Stimulated activated CD8-positive, alpha-beta memory T cell treated with anti-CD3 and anti-CD28 coated beads, Interleukin-15, amount 100 ng/mL, for 4 hours (primary cell): ENCODE results near the gene JPH2.

Experiments used
- DNase-seq, 2 donors: peaks; one replicate each; pipeline ENCODE4 v3.0.0-alpha.2; 2020; ENCODE audit warnings: low read depth in 2 of 2

Gene JPH2

GRCh38 chr20:44102582-44102981, 84.4 kb downstream of the JPH2 start:
- no peak for DNase-seq

GRCh38 chr20:44099832-44100231, 87.2 kb downstream of the JPH2 start:
- no peak for DNase-seq

GRCh38 chr20:44098657-44099056, 88.3 kb downstream of the JPH2 start:
- no peak for DNase-seq

- DNase-seq, result no peak
Measured at GRCh38 chr20:44098256-44098630, 88.7 kb downstream of the JPH2 start.

GRCh38 chr20:44097521-44098255, 89.3 kb downstream of the JPH2 start:
- no peak for DNase-seq

GRCh38 chr20:44095831-44096230, 91.2 kb downstream of the JPH2 start:
- DNase-seq, result no peak

GRCh38 chr20:44093249-44093582, 93.8 kb downstream of the JPH2 start:
- DNase-seq, result no peak

- no peak for DNase-seq
Measured at GRCh38 chr20:44092551-44093248, 94.3 kb downstream of the JPH2 start.

GRCh38 chr20:44091026-44091425, 96.0 kb downstream of the JPH2 start:
- no peak for DNase-seq

GRCh38 chr20:44089987-44090674, 96.9 kb downstream of the JPH2 start:
- no peak for DNase-seq

GRCh38 chr20:44087857-44088120, 99.2 kb downstream of the JPH2 start:
- DNase-seq, result no peak

GRCh38 chr20:44087051-44087856, 99.7 kb downstream of the JPH2 start:
- DNase-seq, result no peak

- DNase-seq, result no peak
Measured at GRCh38 chr20:44085616-44086434, 101.2 kb downstream of the JPH2 start.

- no peak for DNase-seq
Measured at GRCh38 chr20:44084891-44085290, 102.1 kb downstream of the JPH2 start.

- no peak for DNase-seq
Measured at GRCh38 chr20:44084439-44084838, 102.5 kb downstream of the JPH2 start.

- no peak for DNase-seq
Measured at GRCh38 chr20:44083220-44083933, 103.6 kb downstream of the JPH2 start.

GRCh38 chr20:44081888-44082287, 105.1 kb downstream of the JPH2 start:
- no peak for DNase-seq

- no peak for DNase-seq
Measured at GRCh38 chr20:44081476-44081875, 105.5 kb downstream of the JPH2 start.

- peak; percentile 34 to 65 for DNase-seq
Measured at GRCh38 chr20:44080646-44081267, 106.2 kb downstream of the JPH2 start.

GRCh38 chr20:44080064-44080463, 106.9 kb downstream of the JPH2 start:
- no peak for DNase-seq
